CD14-positive monocyte (primary cell): ENCODE results near the gene DCANP1. TPM values are rescaled to one million over a fixed set of nuclear protein-coding genes. Genes with fewer than 3 reads are reported as not detected.
A peak's percentile ranks its signal among the peaks of the same experiment; 100 is the strongest.

ENCODE experiments used
- DNase-seq, 3 donors: peaks; one replicate each; pipeline ENCODE4 v3.0.0-alpha.2; 2011 to 2022
- H2AFZ ChIP-seq: 2 replicates; pipeline ENCODE4 v1.6.0; 2012; ENCODE audit warnings: mild to moderate bottlenecking, low read depth, low read length, inconsistent platforms; ENCODE audit not compliant: insufficient read depth, poor library complexity, severe bottlenecking
- H3K27ac ChIP-seq, 2 donors: 1 replicate in 1 of 2; 2 replicates in 1 of 2; pipeline ENCODE4 v1.5.1; 2012 to 2013; ENCODE audit warnings: low read length in 2 of 2, control low read depth in 1 of 2, inconsistent platforms in 1 of 2, low read depth in 1 of 2, mild to moderate bottlenecking in 1 of 2
- H3K27me3 ChIP-seq, 2 donors: one replicate each; pipeline versions ENCODE4 v1.6.0 to v1.6.1; 2011 to 2013; ENCODE audit warnings: low read length in 2 of 2; ENCODE audit not compliant: control insufficient read depth in 2 of 2, insufficient read depth in 2 of 2
- H3K36me3 ChIP-seq, 2 donors: replicated peaks in 1 of 2; 1 replicate in 1 of 2; 2 replicates in 1 of 2; pipeline versions ENCODE4 v1.5.1 to v1.6.1; 2012 to 2013; ENCODE audit warnings: low read length in 2 of 2, control low read depth in 1 of 2, inconsistent platforms in 1 of 2, mild to moderate bottlenecking in 1 of 2; ENCODE audit not compliant: insufficient read depth in 2 of 2, control insufficient read depth in 1 of 2
- H3K4me1 ChIP-seq, 2 donors: 1 replicate in 1 of 2; 2 replicates in 1 of 2; pipeline versions ENCODE4 v1.5.1 to v1.6.1; 2012 to 2013; ENCODE audit warnings: low read length in 2 of 2, control low read depth in 1 of 2, inconsistent platforms in 1 of 2, mild to moderate bottlenecking in 1 of 2, moderate library complexity in 1 of 2; ENCODE audit not compliant: insufficient read depth in 2 of 2, control insufficient read depth in 1 of 2
- H3K4me2 ChIP-seq: replicated peaks from 2 replicates; pipeline ENCODE3; 2012; ENCODE audit warnings: low read length, moderate library complexity, mild to moderate bottlenecking; ENCODE audit not compliant: poor library complexity, severe bottlenecking; ENCODE audit errors: extremely low read depth
- H3K4me3 ChIP-seq, 3 experiments: fragments of 200-600 bp in 1 of 3; sonication (generic) in 1 of 3; replicated peaks in 1 of 3; 1 replicate in 2 of 3; 2 replicates in 1 of 3; pipeline ENCODE4 v1.5.1; 2011 to 2013; ENCODE audit warnings: low read length in 3 of 3, mild to moderate bottlenecking in 3 of 3, control low read depth in 2 of 3, low read depth in 2 of 3, inconsistent platforms in 1 of 3, moderate library complexity in 1 of 3
- H3K79me2 ChIP-seq: 2 replicates; pipeline ENCODE4 v1.6.0; 2012; ENCODE audit warnings: mild to moderate bottlenecking, control low read depth, inconsistent platforms, low read length, moderate library complexity; ENCODE audit not compliant: insufficient read depth
- H3K9ac ChIP-seq: 2 replicates; pipeline ENCODE4 v1.6.0; 2017; ENCODE audit warnings: low read length, mild to moderate bottlenecking; ENCODE audit not compliant: insufficient read depth, poor library complexity, severe bottlenecking
- H3K9me3 ChIP-seq, 2 donors: replicated peaks in 1 of 2; 1 replicate in 1 of 2; 2 replicates in 1 of 2; pipeline versions ENCODE4 v1.5.1 to v1.6.1; 2012 to 2013; ENCODE audit warnings: low read length in 2 of 2, control low read depth in 1 of 2; ENCODE audit not compliant: control insufficient read depth in 1 of 2, insufficient read depth in 1 of 2
- H4K20me1 ChIP-seq: 2 replicates; pipeline ENCODE4 v1.6.0; 2012; ENCODE audit warnings: mild to moderate bottlenecking, low read length, control low read depth, moderate library complexity; ENCODE audit not compliant: insufficient read depth
- H3K27ac Mint-ChIP-seq, 7 donors: one replicate each; pipeline ENCODE4 v1.8.0; 2020; ENCODE audit warnings: mild to moderate bottlenecking in 7 of 7, mixed read lengths in 7 of 7, moderate library complexity in 6 of 7, inconsistent platforms in 2 of 7
- H3K27me3 Mint-ChIP-seq, 3 donors: one replicate each; pipeline ENCODE4 v1.8.0; 2021 to 2022; ENCODE audit warnings: low read depth in 3 of 3, mild to moderate bottlenecking in 3 of 3, mixed read lengths in 3 of 3, moderate library complexity in 3 of 3, inconsistent platforms in 1 of 3
- H3K36me3 Mint-ChIP-seq, 2 donors: one replicate each; pipeline ENCODE4 v1.8.0; 2020; ENCODE audit warnings: mixed read lengths in 2 of 2, inconsistent platforms in 1 of 2, mild to moderate bottlenecking in 1 of 2
- H3K4me1 Mint-ChIP-seq: one replicate; pipeline ENCODE4 v1.8.0; 2020; ENCODE audit warnings: mild to moderate bottlenecking, mixed read lengths
- H3K4me3 Mint-ChIP-seq, 2 donors: one replicate each; pipeline ENCODE4 v1.8.0; 2020; ENCODE audit warnings: mild to moderate bottlenecking in 2 of 2, mixed read lengths in 2 of 2, moderate library complexity in 1 of 2
- H3K9me3 Mint-ChIP-seq, 7 donors: one replicate each; pipeline ENCODE4 v1.8.0; 2020 to 2022; ENCODE audit warnings: mixed read lengths in 7 of 7, mild to moderate bottlenecking in 6 of 7, moderate library complexity in 6 of 7, inconsistent platforms in 2 of 7
- WGBS: methylation state at CpG from one replicate; pipeline ENCODE4 v1.1.5; 2013; ENCODE audit warnings: missing lambda C conversion rate; ENCODE audit not compliant: insufficient coverage; 5-methylcytosine and 5-hydroxymethylcytosine counted together
- intact Hi-C, 2 donors: fragments of 100-400 bp; cut with micrococcal nuclease; formaldehyde crosslinking; loops; one replicate each; pipeline versions ENCODE4 v1.15.0 to v1.15.1; 2023
- polyA plus RNA-seq, 3 donors: library from polyadenylated mRNA; depleted of rRNA in 1 of 3; unstranded in 2 of 3; stranded (reverse) in 1 of 3; fragments of 300-500 nt in 2 of 3; fragments of >200 nt in 1 of 3; fragmentation: Illumina TruSeq in 2 of 3; gene quantifications; 1 replicate in 2 of 3; 2 replicates in 1 of 3; pipeline ENCODE4 v1.2.3, GENCODE V29; 2012 to 2021
- TF ChIP-seq, protein P1 (sequence below): fragments of 200-600 bp; IDR thresholded peaks from one replicate; pipeline ENCODE4 v1.8.0; 2022; ENCODE audit warnings: antibody characterized with exemption, mild to moderate bottlenecking

The DCANP1 gene
- polyA plus RNA-seq, 3 donors = 0.14 to 0.85 (median 0.15) TPM

DNA sequence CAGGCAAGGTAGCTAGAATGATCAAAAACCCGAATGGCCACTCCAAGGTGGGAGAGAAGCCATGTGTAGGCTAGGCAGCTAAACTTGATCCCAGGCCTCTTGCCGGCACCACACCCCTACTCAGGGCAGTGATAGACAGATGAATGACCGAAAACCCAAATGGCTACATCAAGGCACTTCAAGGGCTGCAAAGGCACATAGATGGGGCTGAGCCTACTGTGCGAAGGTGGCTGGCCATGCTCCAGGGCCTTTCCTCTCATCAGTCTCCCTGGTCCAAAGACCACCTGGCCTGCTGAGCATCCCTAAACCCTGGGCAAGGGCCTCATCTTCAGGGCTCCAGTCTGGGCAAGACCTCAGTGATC lies 8.7 kb upstream of the DCANP1 start:
- Mint-ChIP-seq H3K4me3 (no peak overlapping the region), H3K36me3 (peaks cover 0 to 4% of the 10 kb centered on the region in 2 donors), H3K9me3 (no peaks in the 10 kb centered on the region), H3K27ac (peak overlapping the region; percentile 89 to 95 (median 92)), H3K4me1 (peaks cover 58% of the 10 kb centered on the region), H3K27me3 (peaks cover 0 to 12% (median under 1%) of the 10 kb centered on the region in 3 donors)
- Histone ChIP-seq H3K36me3 (no peaks in the 10 kb centered on the region), H3K4me2 (peak overlapping the region; percentile 40), H4K20me1 (no peaks in the 10 kb centered on the region), H3K9me3 (no peaks in the 10 kb centered on the region), H3K4me3 (peak overlapping the region in 1 of 3 experiments; percentile 17), H3K4me1 (peaks cover 55 to 56% of the 10 kb centered on the region in 2 donors), H2AFZ (no peak overlapping the region), H3K27ac (peak overlapping the region; percentile 76 to 83), H3K79me2 (peaks cover 19% of the 10 kb centered on the region), H3K27me3 (no peaks in the 10 kb centered on the region), H3K9ac (no peak overlapping the region)
- DNase-seq = no peak
- intact Hi-C loops = loop anchor here (5.0 kb wide), 2 partner anchors 34 to 59 kb away; partner anchors contain the start of gene MACROH2A1 (in 2 of the 2)
- TF ChIP-seq, protein P1, sequence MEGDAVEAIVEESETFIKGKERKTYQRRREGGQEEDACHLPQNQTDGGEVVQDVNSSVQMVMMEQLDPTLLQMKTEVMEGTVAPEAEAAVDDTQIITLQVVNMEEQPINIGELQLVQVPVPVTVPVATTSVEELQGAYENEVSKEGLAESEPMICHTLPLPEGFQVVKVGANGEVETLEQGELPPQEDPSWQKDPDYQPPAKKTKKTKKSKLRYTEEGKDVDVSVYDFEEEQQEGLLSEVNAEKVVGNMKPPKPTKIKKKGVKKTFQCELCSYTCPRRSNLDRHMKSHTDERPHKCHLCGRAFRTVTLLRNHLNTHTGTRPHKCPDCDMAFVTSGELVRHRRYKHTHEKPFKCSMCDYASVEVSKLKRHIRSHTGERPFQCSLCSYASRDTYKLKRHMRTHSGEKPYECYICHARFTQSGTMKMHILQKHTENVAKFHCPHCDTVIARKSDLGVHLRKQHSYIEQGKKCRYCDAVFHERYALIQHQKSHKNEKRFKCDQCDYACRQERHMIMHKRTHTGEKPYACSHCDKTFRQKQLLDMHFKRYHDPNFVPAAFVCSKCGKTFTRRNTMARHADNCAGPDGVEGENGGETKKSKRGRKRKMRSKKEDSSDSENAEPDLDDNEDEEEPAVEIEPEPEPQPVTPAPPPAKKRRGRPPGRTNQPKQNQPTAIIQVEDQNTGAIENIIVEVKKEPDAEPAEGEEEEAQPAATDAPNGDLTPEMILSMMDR = no peak
- WGBS = 100% methylated on average over 4 of the region's 4 CpGs

DNA sequence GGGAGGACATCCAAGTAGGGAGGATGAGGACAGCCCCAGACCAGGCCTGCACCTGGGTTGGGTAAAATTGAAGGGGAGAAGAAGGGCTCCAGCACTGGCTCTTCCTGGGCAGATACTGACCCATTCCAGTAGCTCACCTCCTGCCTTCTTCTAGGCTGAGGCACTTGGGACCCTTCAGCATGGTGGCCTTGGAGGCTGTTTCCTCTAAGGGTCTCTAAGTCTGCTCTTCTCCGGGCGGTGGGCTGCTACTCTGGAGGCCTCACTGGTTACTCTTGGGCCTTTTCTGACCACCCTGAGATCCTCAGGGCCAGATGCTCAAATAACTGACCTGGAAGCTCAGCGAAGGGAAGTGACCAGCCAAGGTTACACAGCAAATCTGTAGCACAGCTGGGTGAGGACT lies 7.8 kb upstream of the DCANP1 start:
- Histone ChIP-seq H3K4me2 (no peak overlapping the region), H3K9me3 (no peaks in the 10 kb centered on the region), H4K20me1 (no peaks in the 10 kb centered on the region), H3K27ac (peak overlapping the region; percentile 76 to 83), H3K79me2 (peaks cover 28% of the 10 kb centered on the region), H3K4me3 (no peak overlapping the region), H3K9ac (no peak overlapping the region), H3K36me3 (no peaks in the 10 kb centered on the region), H3K4me1 (peaks cover 64 to 65% of the 10 kb centered on the region in 2 donors), H2AFZ (no peak overlapping the region), H3K27me3 (no peaks in the 10 kb centered on the region)
- H3K27me3 Mint-ChIP-seq = peaks cover 0 to 6% (median 3%) of the 10 kb centered on the region in 3 donors
- no peak overlapping the region for H3K4me3 Mint-ChIP-seq
- no peak for DNase-seq
- peaks cover 0 to 4% of the 10 kb centered on the region in 2 donors for H3K36me3 Mint-ChIP-seq
- no peaks in the 10 kb centered on the region for H3K9me3 Mint-ChIP-seq
- H3K27ac Mint-ChIP-seq = peak overlapping the region; percentile 89 to 95 (median 92)
- TF ChIP-seq, protein P1 = no peak
- H3K4me1 Mint-ChIP-seq = peaks cover 63% of the 10 kb centered on the region
- intact Hi-C loops = loop anchor here (5.0 kb wide), 2 partner anchors 33 to 58 kb away; partner anchors contain the start of gene MACROH2A1 (in 2 of the 2)
- WGBS = 86% methylated on average over 1 of the region's 3 CpGs
